Fibroblast of mammary gland (primary cell): Measurements from ENCODE around the gene WDR82.

Source experiments
- DNase-seq: peaks from one replicate; pipeline ENCODE4 v3.0.0-alpha.2; 2010; ENCODE audit warnings: low read depth
- H3K4me3 ChIP-seq: 2 replicates; pipeline ENCODE4 v1.5.1; 2011; ENCODE audit warnings: low read depth, mild to moderate bottlenecking, low read length, moderate library complexity; ENCODE audit not compliant: control insufficient read depth
- TF ChIP-seq, protein P1 (sequence below): conservative IDR thresholded peaks from 2 replicates; pipeline ENCODE4 v1.5.1; 2011; ENCODE audit warnings: low read depth, low read length, inconsistent platforms; ENCODE audit not compliant: control insufficient read depth, insufficient read depth

The WDR82 gene

DNA sequence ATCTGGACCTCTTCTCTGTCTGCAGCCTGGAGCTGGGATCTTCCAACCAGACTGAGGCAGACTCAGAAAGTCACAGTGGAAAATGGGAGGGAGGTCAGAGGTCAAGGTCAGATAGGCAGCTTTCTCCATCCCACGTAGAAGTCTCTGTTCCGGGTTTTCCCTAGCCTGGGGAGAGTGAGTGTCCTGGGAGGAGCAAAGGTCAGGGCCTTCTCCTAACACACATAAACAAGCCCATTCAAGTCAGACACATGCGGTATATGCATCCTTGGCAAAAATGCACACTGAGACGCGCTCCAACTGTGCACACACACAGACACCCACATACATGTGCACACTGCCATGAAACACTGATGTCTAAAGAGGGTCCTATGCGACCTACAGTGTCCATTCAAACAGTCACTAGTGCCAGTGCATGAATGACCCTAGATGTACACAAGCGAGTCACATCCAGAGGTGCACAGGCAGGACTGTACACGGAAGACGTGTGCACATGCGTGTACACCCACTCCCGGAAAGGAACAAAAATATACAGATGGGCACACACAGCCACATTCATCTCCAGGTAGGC lies 40.2 kb downstream of the WDR82 start:
- TF ChIP-seq, protein P1, sequence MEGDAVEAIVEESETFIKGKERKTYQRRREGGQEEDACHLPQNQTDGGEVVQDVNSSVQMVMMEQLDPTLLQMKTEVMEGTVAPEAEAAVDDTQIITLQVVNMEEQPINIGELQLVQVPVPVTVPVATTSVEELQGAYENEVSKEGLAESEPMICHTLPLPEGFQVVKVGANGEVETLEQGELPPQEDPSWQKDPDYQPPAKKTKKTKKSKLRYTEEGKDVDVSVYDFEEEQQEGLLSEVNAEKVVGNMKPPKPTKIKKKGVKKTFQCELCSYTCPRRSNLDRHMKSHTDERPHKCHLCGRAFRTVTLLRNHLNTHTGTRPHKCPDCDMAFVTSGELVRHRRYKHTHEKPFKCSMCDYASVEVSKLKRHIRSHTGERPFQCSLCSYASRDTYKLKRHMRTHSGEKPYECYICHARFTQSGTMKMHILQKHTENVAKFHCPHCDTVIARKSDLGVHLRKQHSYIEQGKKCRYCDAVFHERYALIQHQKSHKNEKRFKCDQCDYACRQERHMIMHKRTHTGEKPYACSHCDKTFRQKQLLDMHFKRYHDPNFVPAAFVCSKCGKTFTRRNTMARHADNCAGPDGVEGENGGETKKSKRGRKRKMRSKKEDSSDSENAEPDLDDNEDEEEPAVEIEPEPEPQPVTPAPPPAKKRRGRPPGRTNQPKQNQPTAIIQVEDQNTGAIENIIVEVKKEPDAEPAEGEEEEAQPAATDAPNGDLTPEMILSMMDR: no peak
- DNase-seq: no peak
- H3K4me3 ChIP-seq: peak overlapping the region; percentile 90

DNA sequence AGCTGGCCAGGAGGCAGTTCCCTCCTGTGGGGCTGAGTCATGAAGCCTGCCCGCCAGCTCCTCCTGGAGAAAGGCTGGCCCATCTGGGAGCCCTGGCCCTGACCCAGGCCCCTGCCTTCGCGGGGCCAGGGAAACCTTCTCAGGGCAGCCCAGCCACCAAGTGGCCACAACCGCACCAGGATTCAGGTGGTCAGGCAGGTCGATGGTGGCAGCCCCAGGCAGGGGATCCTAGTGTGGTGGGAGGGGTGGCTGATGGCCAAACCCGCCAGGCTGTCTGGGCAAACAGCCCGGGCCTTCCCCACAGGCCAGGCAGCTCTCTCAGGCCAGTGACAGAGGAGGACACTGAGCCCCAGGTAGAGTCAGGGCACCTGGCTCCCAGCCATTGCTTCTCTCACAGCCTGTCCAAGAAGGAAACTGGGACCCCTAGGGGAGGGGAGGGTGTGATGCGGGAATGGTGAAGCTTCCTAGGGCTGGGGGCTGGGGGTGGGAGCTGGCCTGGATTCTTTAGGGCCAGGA lies 40.7 kb downstream of the WDR82 start:
- TF ChIP-seq, protein P1: no peak
- peak overlapping the region; percentile 90 for H3K4me3 ChIP-seq
- peak; percentile 91 for DNase-seq

DNA sequence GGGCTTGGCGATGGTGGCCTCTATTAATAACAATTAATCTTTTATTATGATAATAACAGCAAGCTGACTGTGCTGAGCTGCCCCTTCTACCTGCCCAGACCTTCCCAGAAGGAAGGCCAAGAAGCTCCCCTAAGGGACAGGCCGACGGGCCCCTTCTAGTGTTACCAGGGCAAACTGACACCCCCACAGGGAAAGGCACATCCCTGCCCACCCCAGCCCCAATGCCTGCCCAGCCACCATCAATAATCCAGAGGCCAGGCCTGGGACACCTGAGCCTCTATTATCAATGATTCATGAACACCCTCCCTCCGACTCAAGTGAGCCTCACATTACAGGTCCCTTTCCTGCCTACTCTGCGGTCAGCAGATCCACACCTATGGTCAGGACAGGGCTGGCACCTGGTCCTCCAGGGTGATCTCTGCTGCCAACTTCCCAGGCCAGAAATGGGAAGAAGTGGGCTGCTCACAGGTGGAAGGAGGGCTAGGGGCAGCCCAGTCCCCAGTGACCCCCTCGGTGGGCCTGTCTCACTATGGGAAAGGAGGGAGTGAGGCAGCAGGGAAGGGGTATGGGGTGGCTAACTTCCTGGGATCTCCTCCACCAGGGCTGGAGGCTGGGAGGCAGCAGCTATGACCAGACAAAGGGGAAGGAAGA lies 41.3 kb downstream of the WDR82 start:
- DNase-seq: no peak
- TF ChIP-seq, protein P1: no peak
- H3K4me3 ChIP-seq: peak overlapping the region; percentile 36

DNA sequence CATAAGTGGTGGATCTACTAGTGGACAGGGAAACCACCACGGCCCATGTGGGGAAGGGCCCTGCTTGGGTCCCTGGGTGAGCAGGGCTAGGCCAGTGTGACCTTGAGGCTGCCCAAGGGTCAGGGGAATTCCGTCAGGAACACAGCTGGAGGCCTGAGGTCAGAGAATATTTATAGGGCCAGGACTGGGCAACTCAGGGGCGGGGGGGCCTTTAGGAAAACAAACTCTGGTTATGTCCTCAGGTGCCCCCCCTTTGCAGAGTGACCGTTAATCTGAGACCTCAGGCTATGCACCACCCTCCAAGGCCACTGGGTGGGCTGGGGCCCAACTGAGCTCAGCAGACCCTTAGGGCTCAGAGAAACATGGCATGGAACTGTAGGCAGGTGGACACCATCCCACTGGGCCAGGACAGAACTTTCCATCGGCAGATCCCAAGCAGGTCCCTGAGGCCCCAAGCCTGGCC lies 42.0 kb downstream of the WDR82 start:
- TF ChIP-seq, protein P1: no peak
- no peak overlapping the region for H3K4me3 ChIP-seq
- DNase-seq: no peak

DNA sequence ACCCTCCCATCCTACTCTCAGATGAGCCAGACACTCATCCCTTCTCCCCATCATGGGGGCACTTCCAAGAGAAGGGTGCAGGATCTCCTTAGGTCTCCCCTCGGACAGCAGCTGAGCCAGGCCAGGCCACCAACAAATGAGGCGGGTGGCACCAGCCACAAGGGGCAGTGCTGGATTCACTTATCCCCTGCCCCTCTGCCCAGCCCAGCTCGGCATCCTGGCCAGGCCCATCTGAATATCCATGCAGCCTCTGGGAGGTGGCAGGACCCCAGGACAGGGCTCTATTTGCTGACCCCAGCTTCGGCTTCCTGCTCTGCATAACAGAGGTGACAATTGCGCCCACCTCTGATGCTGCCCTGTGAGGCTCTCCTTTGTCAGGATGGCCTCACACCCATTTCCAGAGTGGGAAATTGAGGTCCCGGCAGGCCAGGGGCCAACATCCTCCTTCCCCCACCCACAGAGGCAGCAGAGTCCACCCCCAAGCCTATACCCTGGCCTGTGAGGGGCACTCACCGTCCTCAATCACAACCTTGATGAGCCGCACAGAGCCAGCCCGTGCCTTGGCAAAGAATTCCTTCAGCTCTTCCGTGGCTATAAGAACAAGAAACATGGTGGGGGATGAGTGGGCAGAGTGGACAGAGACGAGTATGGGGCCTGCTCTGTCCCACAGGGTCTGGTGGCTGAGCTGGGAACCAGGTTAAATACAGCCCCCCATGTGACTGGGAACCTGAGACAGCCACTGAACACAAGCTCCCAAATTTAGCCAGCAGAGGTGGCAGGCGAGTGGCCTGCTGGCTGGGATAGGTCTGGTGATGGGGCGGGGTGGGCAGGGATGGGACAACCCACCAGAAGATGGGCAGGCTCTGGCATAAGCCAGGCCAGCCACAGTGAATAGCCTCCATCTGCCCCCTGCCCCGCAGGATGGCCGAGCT lies 43.7 kb downstream of the WDR82 start:
- no peak overlapping the region for H3K4me3 ChIP-seq
- TF ChIP-seq, protein P1: no peak

DNA sequence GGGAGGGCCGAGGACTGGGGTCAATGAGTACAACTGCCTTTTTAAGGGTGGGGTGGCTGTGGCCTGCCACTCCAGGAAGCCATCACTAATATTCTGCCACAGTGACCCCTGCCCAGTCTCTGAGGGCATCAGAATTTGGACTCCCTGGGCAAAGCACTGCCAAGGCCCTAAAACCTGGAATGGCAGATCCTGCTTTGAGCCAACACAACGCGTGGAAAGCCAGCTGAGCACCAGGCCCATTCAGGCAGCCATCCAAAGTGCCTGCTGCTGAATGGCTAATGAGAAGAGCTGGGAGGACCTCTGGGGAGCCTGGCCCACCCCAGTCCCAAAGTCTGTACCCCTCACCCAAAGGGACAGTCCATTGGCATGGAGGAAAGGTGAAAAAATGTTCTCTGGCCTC lies 44.5 kb downstream of the WDR82 start:
- no peak overlapping the region for H3K4me3 ChIP-seq
- TF ChIP-seq, protein P1: no peak
- DNase-seq: no peak

More for the DNA sequence above, 43.7 kb downstream of the WDR82 start:
- no peak for DNase-seq
